HS-27A (cell line): Measurements from ENCODE around the gene PTX4.

Experiments used
- DNase-seq: peaks from one replicate; pipeline ENCODE4 v3.0.0-alpha.2; 2012; ENCODE audit warnings: low read depth, missing footprints

Gene PTX4

GRCh38 chr16:1488619-1489018 is at the start of gene PTX4:
TSS of gene PTX4 (minus strand) at chr16:1488944. CDS start at chr16:1488909, 35 bp downstream.
- no peak for DNase-seq

- no peak for DNase-seq
Measured at GRCh38 chr16:1537763-1538289, 49.1 kb upstream of the PTX4 start.

DNA sequence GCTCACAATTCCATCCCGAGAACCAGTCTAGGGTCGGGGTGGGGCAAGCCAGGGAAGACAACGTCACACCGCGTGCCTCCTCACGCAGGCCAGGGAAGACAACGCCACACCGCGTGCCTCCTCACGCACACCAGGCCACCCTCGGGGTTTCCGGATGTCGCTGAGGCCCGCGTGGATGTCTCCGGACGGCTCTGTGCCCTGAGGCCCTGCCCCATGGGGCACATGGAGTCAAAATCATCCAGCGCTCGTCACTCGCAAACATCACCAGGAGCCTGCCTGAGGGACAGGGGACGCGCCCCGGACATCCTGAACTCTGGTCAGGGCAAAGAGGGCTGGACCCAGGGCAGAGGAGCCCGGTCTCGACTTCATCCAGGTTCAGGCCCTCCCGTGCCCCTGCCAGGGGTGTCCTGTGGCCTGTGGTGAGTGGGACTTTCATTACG is 48.4 kb upstream of the PTX4 start:
- DNase-seq: no peak

- DNase-seq: no peak
Measured at GRCh38 chr16:1536601-1537000, 47.9 kb upstream of the PTX4 start.

DNA sequence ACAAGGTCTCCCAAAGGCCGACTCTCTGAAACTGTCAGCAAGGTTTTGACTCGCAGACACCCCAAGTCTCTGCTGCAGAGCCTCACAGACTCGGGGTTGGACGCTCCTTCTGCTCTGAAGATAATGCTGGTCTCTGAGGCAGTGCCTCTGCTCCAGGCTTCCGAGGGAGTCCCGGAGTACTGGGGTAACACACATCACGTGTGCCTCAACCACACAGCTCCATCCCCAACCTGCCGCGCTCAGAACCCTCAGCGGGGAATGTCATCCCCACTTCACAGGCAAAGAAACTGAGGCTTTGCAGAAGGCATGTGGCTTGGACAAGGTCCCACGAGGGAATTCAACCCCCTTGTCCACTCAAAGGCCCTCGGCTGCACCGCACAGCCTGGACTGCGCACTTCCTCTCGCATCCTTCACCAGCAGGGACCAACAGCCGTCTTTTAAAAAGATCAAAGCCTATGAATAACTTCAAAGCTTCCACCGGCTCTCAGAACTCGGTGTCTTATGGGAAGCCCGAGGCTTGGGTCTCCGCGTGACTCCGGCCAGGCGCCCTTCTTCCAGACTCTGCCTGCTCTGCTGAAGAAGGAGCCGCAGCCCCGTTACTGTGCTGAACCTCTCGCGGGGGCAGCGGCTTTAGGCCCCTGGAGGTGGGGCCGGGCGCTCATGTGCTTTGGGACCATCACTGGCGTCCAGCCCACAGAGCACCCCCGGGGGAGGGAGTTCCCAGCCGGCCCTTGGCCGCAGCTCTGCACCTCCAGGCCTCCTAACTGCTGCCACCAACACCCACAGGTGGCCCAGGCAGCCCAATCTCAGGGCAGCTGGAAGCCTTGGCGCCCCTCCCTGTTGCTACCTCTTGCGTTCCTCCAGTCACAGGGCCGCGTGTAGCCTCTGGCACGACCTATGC is 46.9 kb upstream of the PTX4 start:
- no peak for DNase-seq

DNA sequence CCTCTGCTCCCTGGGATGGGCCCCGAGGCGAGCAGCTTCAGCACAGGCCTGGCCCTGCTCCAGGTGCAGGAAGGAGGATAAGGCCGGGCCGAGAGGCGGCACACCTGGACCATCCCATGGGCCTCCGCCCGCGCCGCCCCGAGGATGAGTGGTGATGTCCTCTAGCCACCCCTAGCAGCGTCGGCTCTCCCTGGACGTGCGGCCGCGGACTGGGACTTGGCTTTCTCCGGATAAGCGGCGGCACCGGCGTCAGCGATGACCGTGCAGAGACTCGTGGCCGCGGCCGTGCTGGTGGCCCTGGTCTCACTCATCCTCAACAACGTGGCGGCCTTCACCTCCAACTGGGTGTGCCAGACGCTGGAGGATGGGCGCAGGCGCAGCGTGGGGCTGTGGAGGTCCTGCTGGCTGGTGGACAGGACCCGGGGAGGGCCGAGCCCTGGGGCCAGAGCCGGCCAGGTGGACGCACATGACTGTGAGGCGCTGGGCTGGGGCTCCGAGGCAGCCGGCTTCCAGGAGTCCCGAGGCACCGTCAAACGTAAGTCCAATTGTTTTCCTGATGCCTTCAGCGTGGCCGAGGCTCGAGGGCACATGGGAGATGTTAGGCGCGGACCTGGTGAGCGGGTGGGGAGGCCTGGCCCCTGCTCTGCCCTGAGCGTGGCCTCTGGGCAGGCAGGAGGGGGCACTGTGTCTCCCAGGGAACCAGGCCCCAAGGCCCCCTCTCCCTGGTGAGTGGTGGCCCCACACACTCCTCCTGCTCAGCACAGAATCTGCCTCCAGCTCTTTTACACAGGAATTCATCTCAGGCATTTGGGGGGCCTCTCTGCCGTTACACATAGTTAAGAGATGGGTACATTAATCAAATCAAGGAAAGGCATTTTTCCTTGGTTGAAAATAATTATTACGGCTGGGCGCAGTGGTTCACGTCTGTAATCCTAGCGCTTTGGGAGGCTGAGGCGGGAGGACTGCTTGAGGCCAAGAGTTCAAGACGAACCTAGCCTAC is 45.6 kb upstream of the PTX4 start:
- DNase-seq: no peak

DNA sequence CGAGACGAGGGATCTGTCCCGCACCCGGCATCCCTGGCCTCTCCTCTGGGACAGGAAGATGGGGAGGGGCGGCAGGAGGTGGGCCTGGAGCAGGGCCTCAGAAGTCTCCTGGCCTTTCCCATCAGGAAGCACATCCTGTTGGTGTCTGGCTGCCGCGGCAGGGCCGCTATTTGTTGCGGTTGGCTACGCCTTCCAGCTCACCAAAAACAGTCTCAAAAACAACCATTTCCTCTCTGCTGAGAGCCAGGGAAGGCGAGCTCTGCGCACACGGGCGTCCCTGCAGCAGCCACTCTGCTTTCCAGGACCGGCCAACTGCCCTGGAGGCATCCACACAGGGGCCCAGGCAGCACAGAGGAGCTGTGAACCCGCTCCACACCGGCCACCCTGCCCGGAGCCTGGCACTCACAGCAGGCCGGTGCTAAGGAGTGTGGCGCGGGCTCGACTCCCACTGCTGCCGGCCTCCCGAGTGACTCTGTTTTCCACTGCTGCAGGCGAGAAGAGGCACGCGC is 44.8 kb upstream of the PTX4 start, which contains the start of gene TMEM204:
Gene TMEM204 (plus strand): TSS at position 224 of the 509 bp plus-strand sequence. CDS start 610 bp downstream, outside the sequence.
- no peak for DNase-seq

- DNase-seq: no peak
Measured at GRCh38 chr16:1532771-1533170, 44.0 kb upstream of the PTX4 start.

DNA sequence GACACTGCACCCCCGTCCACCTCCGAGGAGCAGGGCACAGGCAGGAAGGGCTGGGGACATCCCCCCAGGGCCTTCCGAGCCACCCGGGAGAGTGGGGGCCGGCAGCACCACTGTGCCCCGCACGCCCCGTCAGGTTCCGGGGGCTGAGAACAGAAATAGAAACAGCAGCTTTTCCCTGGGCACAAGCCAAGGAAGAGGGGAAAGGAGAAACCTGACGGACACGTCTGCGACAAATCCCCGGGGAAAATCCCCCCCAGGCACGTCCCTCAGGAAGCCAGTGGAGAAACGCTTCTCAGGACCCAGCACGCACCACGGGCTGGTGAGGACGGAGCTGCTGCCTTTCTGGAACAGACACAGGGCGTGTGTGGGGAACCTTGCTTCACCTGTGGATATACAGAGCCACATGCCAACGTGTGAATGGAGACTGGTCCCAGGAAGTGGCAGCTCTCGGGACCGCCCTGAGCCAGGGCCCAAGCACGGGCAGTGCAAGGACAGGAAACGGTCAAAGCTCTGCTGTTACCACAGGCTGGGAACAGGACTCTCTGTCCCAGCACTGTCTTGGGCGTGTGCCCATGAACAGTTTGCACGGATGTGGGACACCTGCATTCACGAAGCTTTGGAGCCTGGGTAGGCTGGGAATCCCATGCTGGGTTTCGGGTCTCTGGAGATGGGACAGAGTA is 43.5 kb upstream of the PTX4 start:
- no peak for DNase-seq

GRCh38 chr16:1531638-1531910 is 42.8 kb upstream of the PTX4 start:
- no peak for DNase-seq

DNA sequence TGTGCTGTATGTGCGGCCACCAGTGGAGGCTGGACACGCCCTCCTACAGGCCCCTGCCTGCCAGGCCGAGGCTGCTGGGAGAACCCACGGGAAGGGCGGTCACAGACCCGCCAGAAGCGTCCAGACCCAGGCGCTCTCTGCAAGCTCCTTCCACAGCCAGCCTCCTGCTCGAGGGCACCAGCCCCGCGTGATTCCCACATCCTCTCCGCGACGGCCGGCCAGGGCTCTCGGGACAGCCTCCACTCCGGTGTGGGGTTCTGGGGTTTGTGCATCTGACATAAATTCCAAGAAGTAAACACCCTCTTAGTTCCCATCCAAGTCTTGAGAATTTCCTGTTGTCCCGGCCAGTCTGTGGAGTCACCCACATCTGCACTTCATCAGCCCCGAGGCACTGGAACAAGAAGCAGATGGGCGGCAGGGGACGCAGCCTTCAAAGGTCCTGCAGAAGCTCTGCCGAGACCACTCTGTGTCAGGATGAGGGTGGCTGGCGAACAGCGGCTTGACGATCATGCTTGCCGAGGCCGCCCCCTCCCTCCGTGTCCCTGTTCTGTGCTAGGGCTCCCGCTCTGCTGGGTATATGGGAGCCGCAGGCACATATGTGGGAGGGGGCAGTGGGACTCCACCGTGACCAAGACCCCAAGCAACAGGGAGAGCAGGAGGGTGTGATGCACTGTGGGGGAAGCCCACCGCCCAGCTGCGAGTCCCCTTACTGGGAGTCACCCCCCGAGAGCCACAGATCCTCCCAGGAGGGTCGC is 42.3 kb upstream of the PTX4 start:
- no peak for DNase-seq

DNA sequence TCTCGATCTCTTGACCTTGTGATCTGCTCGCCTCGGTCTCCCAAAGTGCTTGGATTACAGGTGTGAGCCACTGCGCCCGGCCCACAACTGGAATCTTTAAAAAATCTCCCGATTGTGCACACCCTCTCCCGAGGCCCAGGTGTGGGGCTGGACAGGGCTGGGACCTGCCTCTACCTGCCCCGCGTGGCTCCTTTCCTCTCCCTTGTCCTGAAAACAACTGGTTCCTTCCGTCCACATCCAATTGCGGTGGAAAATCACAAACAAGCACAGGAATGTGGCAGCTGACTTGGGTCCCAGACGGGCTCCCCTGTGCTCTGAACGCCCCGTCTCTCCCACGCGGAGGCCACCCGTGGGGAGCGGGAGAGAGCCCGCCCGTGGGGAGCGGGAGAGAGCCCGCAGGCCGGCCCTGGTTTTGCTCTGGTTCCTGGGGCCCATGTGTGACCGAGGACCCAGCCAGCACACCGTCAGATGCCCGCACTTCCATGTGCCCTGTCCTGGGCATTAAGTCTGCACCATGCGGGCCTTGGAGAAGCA is 41.7 kb upstream of the PTX4 start:
- no peak for DNase-seq

DNA sequence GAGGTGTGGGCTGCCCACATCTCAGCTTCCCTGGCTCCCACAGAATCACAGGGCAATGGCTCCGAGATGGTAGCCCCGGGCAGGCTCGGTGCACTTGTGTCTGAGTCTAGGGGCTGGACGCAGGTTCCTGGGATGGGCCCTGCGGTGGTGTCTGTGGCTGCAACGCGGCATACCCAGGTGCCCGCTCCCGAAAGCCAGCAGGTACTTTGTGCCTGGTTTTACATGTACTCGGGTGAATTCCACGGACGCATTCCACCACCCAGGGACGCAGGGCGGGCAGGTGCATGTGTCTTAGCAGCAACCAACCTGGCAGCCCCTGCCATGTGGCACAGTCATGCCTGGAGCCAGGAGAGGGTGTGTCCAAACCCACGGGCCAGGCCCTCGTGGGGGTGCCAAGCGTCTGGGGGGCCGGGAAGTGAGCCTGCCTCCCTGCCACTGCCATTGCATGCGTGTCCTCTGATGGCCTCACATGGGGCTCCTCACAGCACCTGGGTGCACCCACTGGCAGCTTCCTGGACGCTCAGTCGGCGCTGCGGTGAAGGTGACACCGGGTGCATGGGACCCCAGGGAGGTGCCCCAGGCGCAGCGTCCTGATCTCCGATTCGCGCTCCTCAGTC is 40.3 kb upstream of the PTX4 start:
- DNase-seq: no peak

DNA sequence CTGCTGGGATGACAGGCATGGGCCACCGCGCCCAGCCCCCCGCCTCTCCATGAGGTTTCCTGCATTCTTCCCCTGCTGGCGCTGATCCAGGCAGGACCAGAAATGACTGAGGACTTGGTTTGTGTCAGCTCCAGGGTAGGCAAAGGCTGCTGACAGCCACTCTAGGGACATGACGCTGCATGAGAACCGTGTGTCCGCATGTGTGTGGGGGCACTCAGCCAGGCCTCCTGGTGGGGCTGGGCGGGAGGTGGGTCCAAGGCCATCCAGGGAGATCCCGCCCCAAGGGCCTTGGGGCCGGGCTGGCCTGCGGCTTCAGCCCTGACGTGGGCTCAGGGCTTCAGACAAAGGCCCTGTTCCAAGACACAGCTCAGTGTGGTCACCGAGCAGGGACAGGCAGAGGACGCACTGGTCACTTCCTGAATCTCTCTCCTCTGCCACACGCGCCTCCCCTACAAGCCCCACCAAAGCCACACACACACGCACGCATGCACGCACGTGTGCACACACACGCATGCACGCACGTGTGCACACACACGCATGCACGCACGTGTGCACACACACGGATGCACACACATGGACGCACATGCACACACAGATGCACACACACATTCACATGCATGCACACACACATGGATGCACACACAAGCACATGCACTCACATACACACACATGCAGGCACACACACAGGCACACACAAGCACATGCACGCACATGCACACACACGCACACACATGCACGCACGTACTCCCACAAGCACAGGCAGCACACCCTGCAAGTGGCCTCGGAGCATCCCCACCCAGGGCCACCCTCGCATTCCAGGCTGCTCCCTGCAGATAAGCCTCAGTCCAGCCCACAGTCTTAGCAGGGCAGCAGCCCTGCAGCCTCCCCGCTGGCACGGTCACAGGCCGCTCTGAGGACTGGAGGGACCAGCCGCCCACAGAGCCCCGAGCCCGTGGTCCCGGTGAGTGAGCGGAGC is 39.4 kb upstream of the PTX4 start:
- DNase-seq: no peak

DNA sequence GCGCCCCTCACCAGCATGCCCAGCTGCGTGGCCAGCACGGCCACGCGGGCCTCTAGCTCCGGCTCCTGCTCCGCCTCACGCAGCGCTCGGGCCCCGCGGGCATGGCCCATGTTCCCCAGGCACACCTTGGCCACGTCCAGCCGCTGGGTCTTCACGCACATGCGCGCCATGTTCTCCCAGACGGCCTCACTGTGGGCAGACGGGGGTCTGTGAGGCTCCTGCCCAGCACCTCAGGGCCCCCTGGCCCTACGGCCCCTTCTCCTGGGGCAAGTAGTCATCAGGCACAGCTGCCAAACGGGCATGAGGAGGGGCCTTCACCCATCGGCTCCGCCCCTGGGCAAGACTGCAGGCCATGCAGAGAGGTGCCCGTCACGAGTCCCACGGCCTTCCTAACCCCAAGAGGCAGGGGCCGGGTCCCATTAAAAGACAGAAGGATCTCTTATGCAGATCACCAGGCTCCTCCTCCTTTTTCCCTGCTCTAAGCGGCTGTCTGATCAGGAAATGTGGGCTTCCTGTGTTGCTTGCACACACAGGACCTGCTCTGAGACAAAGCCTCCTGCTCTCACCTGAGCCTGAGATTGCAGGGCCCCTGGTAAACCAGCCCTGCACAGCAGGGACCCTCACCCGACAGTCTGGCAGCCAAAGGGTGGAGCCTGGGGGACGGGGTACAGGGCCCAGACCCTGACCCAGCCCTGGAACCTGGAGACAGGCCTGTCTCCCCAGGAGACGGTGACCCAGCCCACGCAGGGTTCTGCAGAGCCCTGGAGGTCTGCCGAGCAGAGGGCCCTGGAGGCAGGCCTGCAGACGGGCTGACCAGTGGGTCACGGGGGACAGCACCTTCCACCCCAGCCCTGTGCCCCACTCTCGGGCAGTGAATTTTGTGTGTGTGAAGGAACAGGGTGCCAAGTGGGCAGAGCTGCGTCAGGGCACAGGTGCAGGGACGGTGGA is 38.1 kb upstream of the PTX4 start:
- no peak for DNase-seq

- DNase-seq: no peak
Measured at GRCh38 chr16:1525871-1526607, 37.3 kb upstream of the PTX4 start.

DNA sequence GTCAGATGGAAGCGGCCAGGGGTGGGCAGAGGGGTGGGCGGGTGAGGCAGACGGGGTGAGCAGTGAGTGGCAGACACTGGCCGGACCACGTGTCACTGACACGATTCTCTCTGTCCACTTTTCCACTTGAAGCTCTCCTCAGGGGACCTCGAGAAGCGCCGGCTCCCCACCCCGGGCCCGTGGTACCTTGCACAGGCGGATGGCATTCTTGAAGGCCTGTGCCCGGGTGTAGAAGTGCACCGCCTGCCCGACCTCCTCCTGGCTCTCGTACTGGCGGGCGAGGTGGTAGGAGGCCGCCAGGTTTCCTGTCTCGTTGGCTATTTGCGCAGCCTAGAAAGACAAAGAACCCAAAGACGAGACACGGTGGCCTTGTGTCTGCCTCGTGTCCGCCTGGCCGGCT is 35.6 kb upstream of the PTX4 start:
- DNase-seq: no peak
